ENCODE results near the gene MARK3.

Gene MARK3

DNA sequence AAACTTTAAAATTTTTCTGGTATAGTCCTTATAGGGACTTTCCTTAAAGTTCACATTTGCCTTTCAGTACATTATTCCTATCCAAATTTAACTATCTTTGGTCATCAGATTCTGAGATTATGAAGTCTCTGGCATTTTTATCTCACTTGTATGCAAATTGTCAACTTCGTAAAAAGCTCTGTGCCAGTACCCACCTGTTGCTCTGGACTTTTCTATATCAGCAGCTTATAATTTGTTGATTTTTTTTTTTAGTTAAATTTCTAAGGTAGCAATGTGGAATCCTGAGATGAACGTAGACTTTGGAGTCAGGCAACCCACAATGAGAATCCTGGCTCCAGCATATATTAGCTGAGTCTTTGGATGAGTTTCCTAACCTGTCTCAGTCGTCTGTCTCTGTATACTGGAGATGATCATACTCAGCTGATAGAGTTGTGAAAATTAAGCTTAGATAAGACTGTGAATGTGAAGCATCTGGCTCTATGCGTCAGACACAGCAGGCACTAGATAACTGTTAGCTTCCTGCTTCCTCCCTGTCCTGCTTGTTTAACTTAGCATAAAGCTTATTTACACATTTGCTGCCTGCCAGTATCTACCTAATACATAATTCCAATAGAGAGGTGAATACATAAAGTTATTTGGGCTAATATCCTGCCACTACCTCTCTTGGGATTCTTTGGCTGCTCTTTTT, 59.8 kb downstream of the MARK3 start:
- no peak for DNase-seq

DNA sequence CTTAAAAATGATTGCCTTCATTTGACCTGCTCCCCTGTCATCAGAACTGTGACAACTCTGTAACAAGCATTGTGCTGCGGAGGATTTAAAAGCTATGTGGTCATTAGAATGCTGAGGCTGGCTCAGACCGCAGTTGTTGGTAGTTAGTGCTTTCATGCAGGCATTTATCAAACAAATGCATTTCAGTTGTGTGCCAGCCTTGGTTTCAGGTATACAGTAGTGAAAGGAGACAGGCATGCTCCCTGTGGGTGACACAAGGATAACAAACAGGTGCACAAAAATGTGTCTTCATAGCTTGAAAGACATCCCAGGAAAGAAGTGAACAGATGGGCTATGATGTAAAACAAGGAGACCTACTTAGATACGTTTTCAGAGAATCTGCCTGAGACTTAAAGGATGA, 60.6 kb downstream of the MARK3 start:
- no peak for DNase-seq

DNA sequence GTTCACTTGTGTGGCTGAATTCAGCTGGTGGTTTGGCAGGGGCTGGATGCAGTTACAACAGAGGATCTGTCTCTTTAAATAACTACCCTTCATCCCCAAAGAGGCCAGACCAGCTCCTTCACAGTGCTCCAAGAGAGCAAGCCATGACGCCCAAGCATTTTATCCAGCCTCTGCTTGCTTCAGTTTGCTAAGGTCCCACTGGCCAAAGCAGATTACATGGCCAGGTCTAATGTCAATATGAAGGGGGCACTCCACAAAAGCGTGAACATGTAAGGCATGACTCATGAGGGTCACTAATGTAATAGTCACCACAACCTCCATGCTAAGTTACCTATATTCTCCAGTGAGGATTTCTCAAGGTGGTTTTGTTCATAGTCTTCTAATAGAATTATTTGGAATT, 62.9 kb downstream of the MARK3 start:
- no peak for DNase-seq

DNA sequence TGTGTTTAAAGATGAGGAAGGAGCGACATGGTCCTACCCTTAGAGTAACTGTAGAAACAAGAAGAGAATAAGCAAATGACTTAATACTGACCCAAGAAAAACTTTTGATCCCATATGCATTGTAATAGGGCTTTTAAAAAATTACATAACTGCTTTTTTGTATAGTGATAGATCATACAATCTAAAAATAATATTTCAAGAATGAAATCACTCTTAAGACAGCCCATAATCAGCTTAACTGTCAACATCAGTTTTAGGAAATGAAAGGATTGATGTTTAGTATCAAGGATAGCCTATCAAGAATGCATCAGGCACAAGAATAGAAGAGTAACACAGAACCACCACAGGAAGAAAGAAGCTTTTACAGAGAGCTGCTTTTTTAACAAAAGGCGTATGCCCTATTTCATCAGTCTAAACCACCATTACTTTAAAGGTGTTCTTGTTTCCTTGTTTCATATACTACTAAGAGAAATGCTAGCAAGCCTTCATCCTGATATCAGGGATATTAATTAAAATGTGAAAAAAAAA, 64.5 kb downstream of the MARK3 start:
- DNase-seq, result no peak

DNA sequence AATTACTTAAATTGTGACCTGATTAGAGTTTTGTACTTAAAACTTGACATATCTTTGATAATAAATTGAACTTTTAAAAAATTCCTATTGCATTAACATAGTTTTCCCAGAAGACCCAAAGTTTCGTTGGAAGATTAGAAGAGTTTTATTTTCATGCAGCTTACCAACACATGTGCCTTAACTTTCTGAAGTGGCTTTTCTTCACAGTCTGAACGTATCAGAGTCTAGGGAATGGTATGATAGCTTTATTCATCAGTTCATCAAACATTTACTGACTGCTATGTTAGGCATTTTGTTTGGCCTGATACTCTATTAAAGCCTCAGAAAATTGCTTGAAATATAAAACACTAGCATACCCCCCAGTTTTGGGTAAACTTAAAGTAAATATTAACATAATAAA, 65.2 kb downstream of the MARK3 start:
- no peak for DNase-seq

DNA sequence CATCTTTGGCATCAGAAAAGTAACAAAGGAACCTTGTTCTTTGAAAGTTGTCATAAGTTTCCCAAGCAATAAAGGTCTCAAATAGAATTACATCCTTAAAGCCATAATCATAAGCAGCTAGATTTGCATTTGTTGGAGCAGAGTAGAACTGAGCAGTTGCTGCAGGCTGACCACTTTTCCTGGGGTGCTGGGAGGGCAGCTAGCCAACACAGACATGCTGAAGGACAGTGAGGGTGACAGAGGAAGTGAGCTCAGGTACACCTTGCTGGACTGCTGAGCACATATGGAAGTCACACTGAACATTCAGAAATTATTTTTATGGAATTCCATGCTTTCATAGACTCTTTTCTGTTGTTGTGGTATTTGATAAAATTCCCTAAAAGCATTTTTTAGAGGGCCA, 66.2 kb downstream of the MARK3 start:
- no peak for DNase-seq

DNA sequence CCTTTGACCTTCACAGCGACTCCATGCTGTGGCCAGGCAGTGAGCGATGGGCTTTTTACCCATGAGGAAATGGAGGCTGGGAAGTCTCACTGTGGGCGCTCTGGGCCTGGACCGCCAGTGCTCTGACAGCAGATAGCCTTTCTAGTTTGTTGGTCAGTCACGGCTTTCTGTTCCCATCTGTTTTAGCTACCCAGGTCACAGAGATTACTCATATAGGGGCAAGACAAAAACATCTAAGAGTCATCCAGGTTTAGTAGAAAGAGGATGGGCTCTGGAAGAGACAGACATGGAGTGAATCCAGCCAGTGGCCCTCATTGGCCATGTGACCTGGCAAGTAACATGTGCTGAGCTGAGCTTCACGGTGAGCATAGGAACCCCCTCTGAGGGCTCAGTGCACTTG, 68.6 kb downstream of the MARK3 start:
- no peak for DNase-seq

DNA sequence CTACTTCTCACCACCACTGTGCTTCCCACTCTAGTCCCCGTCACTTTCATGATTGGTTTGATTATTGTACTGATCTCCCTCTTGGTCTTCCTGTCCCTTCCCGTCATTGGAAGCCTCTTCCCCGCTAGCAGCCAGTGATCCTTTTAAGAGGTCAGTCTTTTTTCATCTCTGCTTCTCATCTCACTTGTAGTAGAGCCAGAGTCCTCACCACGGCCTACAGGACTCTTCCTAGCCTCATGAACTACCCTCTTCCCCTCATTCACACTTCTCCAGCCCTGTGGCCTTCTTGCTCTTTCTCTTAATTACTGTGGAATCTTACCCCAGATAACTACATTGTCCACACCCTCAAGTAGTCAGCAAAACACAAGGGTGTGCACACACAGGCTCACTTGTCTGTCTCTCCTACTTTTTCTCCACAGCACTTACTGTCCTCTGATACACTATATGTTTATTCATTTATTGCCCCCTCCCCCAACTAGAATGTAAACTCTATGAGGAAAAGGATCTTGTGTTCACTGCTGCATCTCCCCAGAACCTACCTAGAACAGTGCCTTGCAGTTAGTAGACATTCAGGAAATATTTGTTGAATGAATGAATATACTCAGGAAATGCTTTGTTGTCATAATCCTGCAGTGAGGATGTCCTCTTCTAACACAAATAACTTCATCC, 71.1 kb downstream of the MARK3 start:
- DNase-seq, result no peak

DNA sequence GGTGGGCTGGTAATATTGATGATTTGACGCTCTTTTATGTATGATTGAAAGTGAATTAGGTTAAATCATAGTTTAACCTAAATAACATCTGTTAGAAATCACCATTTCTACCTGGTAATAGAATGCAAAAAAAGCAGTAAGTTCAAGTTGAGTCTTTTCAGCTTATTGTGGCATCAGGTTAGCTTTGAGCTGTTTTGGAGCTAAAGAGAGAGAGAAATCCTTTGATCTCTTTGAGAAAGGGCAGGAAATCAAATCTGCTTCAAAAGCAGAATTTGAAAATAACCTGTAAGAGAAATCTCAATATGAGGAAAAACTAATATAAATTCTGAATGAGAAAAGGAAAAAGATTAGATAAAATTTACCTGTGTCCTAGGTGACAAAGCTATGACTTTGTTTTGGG, 75.2 kb downstream of the MARK3 start:
- no peak for DNase-seq

DNA sequence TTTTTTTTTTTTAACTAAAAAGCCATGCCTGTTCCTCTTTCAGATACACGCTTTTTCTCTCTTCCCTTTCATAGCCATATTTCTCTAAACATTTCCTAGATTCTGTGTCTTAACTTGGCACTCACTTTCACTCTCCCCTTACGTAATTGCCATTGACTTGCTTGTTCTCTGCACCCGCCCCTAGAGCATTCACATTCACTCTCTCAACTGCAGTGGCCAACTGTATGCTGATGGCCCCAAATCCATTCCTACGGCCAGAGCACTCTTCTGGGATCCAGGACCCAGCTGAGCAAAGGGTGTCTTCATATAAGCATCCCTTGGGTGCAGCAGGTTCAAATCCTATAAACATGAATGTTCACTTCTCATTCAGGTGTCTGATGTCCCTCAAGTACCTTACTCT, 77.9 kb downstream of the MARK3 start:
- no peak for DNase-seq

DNA sequence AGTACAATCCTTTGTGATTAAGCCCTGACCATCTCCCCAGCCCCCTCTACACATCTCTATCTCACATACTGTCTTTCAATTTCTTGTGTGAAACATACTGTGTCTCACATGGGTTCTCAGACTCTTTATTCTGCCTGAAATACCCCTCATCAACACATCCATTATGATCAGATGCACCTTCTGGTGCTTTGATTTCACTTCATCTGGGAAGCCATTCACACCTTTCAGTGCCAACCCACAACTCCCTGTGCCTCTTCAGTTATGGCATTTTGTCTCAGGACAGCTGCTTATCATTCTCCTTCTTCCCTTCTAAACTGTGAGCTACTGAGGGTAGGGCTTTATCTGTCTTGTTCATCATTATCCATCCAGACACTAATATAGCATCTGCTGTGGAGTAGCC, 78.6 kb downstream of the MARK3 start:
- DNase-seq, result no peak

DNA sequence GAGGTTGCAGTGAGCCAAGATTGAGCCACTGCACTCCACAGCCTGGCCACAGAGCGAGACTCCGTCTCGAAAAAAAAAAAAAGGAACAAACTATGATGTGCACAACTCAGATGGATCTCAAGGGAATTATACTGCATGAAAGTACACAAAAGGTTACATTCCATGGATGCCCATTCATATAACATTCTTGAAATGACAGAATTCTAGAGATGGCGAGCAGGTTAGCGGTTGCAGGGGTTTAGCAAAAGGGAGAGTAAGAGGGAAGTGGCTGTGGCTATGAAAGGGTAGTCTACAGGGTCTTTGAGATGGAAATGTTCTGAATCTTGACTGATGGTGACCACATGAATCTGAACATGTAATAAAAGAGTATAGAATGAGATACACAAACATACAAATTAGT, 87.7 kb downstream of the MARK3 start:
- no peak for DNase-seq

DNA sequence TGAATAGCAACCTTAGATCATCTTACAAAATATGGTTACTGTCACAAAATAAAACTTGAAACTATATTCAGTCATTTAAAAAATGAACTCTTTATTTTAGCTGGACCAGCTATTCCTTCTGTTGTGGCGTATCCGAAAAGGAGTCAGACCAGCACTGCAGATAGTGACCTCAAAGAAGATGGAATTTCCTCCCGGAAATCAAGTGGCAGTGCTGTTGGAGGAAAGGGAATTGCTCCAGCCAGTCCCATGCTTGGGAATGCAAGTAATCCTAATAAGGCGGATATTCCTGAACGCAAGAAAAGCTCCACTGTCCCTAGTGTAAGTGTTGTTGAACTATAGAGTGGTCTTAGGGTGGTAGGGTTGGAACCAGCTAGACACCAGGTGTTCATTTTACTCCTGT, 89.7 kb downstream of the MARK3 start:
- DNase-seq, result no peak

DNA sequence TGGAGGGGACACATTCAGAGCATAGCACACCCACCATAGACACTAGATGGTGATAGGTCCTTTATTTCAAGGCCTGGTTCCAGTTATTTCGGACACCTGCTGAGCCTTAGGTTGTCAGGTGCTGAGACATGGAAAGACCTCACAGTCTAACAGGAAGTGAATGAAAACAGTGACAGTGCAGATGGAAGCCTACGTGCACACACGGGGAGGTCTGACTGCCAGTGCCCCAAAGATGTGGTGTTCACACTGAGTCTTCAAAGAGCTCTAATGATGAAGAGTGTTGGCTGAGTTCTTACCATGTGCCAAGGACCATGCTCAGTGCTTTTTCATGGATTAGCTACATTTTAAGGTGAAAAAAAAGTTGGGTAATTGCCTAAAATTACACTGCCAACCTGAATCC, 90.8 kb downstream of the MARK3 start:
- no peak for DNase-seq

DNA sequence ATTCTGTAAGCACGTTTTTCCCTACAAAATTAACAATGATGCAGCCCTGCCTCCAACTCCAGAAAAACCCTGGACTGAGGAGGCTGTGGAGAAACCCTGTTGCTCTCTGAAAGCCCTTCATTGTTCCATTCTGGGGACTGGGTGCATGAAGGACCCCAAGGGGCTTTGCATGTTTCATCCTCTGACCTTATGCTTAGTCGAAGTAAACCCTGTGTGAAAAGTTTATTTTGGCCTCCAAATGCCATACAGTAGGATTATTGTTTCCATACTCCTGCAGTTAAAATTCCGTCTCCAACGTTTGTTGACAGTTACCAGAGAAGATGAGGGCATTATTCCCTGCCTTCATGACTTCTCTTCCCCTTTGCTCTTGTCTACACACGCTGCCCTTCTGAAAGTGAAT, 91.4 kb downstream of the MARK3 start:
- no peak for DNase-seq

DNA sequence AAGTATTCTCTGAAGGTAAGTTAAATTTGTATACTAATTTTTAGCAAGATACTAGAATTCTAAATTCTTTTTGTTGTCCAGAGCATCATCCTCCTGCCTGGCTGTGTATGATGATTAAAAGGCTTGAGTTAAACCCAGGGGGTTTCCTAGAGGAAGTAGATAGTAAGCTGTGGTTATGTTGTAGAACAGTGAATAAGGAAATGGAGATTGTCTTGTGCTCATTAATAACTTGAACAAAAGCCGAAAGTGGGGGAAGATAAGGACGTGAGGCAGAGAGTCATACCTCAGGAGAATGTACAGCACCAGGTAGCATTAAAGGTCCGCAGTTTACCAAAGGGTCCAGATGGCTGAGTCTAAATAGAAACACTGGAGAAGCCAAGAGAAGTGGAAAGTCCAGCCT, 95.4 kb downstream of the MARK3 start:
- DNase-seq, result no peak

DNA sequence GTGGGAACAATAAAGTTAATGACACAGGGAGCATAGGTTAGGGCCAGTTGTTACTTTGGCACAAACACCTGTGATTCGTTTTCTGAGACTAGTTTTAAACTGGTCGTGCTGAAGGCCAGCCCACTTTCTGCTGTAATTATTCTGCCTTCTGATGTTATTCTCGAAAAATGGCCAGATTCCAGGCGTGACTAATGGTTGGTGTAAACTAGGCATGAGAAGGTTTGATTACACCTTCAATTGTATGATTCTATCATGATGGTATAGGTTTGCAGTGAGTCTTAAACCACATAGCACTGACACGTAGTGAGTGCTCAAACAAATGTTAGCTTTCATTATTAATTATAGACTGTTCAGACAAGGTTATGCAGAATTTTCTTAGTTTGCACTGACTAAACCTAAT, 98.4 kb downstream of the MARK3 start:
- DNase-seq, result no peak

DNA sequence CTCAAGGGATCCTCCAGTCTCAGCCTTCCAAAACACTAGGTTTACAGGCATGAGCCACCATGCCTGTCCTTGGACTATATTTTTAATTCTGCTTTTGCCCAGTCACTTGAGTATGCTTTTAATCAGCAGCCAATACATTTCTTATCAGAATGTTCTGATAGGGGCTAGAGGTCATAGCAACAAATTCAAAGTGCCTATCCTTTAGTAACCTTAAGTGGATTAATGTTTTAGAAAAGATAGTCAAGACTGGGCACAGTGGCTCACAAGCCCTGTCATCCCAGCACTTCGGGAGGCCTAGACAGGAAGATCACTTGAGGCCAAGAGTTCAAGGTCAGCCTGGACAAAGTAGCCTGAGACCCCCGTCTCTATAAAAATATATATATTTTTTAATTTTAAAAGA, 100.3 kb downstream of the MARK3 start:
- DNase-seq, result no peak

DNA sequence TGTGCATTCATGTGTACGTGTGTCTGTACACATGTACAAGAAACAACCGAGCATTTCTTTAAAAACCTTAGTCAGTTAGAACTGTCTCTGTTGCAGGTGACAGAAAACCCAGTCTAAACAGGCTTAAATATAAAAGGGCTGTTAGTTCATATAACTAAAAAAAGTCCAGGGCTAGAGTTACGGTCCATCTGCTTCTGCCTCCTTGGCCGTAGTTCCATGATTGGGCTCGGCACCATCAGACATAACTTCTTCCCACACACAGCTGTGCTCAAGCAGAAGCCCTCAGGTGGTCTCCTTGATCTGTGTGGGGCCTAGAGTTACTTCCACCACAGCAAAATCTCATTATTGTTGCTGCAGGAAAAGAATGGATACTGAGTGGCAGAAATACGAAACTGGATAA, 102.9 kb downstream of the MARK3 start:
- DNase-seq, result no peak

DNA sequence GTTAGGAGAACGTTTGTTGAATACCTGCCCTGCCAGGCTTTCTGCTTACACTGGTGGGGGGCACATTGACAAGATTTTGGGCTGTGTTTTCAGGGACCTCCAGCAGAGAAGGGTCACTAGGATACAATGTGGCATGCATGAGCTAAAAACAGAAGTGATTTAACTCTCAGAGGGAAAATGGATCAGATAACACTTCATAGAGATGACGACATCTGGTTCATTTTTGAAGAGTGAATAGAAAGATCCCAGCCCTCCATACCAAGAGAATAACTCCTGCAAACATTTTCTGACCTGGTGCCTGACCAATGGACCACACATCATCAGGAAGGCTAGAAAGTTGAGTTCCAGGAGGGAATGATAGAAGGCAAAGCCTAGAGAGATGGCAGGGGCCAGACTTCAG, 103.7 kb downstream of the MARK3 start:
- no peak for DNase-seq

DNA sequence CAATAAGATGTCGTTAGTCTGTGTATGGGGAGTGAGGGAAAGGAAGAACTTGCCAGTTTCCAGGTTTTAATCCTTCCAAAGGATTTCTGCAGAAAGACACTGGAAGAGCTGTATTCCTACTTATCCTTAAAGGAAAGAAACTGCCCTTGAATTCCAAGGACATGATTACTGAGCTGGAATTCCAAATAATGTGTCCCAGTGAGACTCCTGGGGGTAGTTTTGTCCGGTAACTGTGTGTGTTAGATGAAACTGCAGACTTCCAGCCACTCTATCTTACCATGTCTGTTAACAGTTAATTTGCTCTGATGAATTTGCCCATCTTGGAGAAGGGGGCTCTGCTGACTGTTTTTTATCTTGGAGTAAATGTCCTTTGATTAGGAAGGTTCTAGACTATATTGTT, 104.4 kb downstream of the MARK3 start:
- DNase-seq, result no peak

DNA sequence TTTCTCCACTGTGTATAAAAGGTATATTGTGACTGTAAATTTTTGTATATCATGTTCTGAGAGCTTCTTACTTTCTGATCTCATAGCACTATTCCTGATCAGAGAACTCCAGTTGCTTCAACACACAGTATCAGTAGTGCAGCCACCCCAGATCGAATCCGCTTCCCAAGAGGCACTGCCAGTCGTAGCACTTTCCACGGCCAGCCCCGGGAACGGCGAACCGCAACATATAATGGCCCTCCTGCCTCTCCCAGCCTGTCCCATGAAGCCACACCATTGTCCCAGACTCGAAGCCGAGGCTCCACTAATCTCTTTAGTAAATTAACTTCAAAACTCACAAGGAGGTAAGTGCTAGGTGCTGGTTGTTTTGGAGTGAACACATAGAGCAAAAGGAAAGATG, 106.5 kb downstream of the MARK3 start:
- no peak for DNase-seq

DNA sequence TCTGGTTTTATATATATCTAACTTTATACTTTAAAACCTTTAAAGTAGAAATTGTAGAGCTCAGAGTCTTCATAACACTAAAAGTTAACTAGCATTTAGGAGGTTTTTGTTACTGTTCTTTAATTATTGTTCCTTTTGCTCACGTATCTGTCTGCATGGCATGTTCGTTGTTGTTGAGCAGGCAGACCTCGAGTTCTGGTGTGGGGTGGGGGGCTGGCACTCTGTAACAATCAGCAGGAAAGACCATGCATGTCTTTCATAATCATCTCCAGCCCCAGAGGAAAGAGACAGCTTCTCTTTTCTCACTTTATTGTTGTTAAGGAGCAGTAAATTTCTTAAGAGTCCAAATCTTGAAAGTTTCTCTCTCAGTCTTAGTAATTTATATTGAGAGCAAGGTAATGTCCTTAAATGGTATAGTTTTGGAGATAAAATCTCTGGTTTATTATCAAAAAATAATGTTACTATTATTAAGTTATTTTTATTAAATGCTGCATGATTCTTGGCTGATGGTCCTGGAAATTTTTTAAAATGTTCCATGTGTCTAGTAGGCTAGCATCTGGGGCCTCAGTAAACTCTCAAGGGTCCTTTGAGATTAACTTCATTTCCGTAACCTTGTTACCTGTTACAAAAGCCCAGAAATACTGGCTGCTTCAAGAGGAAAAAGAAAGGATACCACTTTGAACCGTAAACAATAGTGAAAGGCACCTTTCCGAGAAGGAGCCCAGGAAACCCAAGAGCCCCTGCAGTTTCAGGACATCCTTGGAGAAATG, 107.1 kb downstream of the MARK3 start:
- DNase-seq, result no peak

DNA sequence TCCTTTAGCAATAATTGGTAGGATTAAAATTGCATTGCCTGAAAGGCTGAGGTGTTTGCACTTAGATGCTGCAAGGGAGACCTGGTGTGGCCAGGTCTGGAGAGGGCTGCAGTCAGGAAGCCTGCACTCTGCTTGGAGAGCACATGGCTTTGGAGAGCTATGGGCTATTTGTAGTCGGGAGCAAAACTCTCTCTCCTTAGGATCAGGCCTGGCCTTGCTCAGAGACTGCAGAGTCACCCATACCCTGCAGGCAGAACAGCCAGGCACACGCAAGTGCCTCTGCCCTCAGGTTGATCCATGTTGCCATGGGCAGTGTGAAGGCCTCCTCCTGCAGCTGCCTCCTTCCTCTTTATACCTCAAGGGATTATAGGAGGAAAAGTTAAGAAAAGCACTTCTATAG, 110.6 kb downstream of the MARK3 start:
- DNase-seq, result no peak
